ENCODE results near the gene GHRH.

GHRH gene

GRCh38 chr20:37205794-37206193 lies 55.8 kb downstream of the GHRH start:
- no peak for DNase-seq (ENCODE audit: low read depth in 3 of 3)

- no peak for DNase-seq (ENCODE audit: low read depth in 3 of 3)
These were observed 56.5 kb downstream of the GHRH start for GRCh38 chr20:37205130-37205529.

DNA sequence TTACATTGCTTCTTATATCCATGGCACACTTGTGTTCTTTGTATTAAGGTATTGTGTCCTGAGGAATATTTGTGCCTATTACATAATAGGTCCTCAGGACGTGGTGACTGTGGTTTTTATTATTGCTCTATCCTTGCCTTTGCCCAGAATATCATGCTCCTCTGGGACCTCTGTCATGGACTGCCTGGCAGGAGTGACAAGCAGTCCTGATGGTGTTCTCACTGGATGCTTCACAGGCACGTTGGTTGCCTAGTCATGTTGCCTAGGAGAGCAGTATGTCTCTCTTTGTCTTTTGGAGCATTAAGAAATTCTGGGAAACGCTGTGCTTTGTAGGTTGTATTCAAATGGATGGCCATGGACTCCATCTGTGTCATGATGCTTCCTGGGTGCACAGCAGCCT lies 57.6 kb downstream of the GHRH start:
- DNase-seq (ENCODE audit: low read depth in 3 of 3) = no peak

- no peak for DNase-seq (ENCODE audit: low read depth in 3 of 3)
These were observed 59.2 kb downstream of the GHRH start for GRCh38 chr20:37202267-37202943.

- DNase-seq (ENCODE audit: low read depth in 3 of 3) = no peak
These were observed 59.8 kb downstream of the GHRH start for GRCh38 chr20:37201827-37202162.

All from stimulated activated CD4-positive, alpha-beta T cell treated with anti-CD3 and anti-CD28 coated beads, TNF-alpha, amount 100 ng/mL, for 48 hours (primary cell).